Activated CD4-positive, alpha-beta T cell treated with anti-CD3 and anti-CD28 coated beads, Interleukin-2, amount 50 U/mL, for 24 hours (primary cell): ENCODE data around the gene GNB1L.

Source experiments
- DNase-seq, 2 donors: peaks; one replicate each; pipeline ENCODE4 v3.0.0-alpha.2; 2020; ENCODE audit warnings: low read depth in 1 of 2, low spot score in 1 of 2

The GNB1L gene

GRCh38 chr22:19877626-19878339 is 23.1 kb upstream of the GNB1L start:
- DNase-seq: no peak

GRCh38 chr22:19876941-19877625 is 22.4 kb upstream of the GNB1L start:
- no peak for DNase-seq

GRCh38 chr22:19876314-19876940 is 21.8 kb upstream of the GNB1L start:
- no peak for DNase-seq

GRCh38 chr22:19875531-19876313 is 21.0 kb upstream of the GNB1L start:
- DNase-seq: no peak

- no peak for DNase-seq
These were observed 20.4 kb upstream of the GNB1L start for GRCh38 chr22:19875061-19875530.

GRCh38 chr22:19874307-19875060 is 19.8 kb upstream of the GNB1L start:
- DNase-seq: no peak

GRCh38 chr22:19873960-19874306 is 19.3 kb upstream of the GNB1L start:
- no peak for DNase-seq

- DNase-seq: no peak
These were observed 18.7 kb upstream of the GNB1L start for GRCh38 chr22:19873138-19873959.

- no peak for DNase-seq
These were observed 18.1 kb upstream of the GNB1L start for GRCh38 chr22:19872779-19873137.

GRCh38 chr22:19871845-19872778 is 17.4 kb upstream of the GNB1L start:
- no peak for DNase-seq

GRCh38 chr22:19871023-19871844 is 16.6 kb upstream of the GNB1L start:
- DNase-seq: no peak

- DNase-seq: no peak
These were observed 15.7 kb upstream of the GNB1L start for GRCh38 chr22:19870153-19871022.

GRCh38 chr22:19869497-19870152 is 15.0 kb upstream of the GNB1L start:
- DNase-seq: no peak

GRCh38 chr22:19868773-19869471 is 14.2 kb upstream of the GNB1L start:
- DNase-seq: no peak

- no peak for DNase-seq
These were observed 13.7 kb upstream of the GNB1L start for GRCh38 chr22:19868333-19868732.

- DNase-seq: no peak
These were observed 12.9 kb upstream of the GNB1L start for GRCh38 chr22:19867617-19868016.
